Mammary epithelial cell (primary cell): ENCODE data around the gene AKAP6.

Source experiments
- EZH2 ChIP-seq: IDR thresholded peaks from 2 replicates; pipeline ENCODE4 v1.6.1; 2012; ENCODE audit warnings: low read length, inconsistent platforms, borderline replicate concordance
- TF ChIP-seq, protein P1 (sequence below), 2 donors: IDR thresholded peaks in 1 of 2; conservative IDR thresholded peaks in 1 of 2; 2 replicates each; pipeline ENCODE4 v1.5.1; 2011 to 2012; ENCODE audit warnings: inconsistent platforms in 2 of 2, low read length in 2 of 2, mild to moderate bottlenecking in 2 of 2, control low read depth in 1 of 2, low read depth in 1 of 2; ENCODE audit not compliant: insufficient read depth in 1 of 2; ENCODE audit errors: extremely low read depth in 1 of 2

DNA sequence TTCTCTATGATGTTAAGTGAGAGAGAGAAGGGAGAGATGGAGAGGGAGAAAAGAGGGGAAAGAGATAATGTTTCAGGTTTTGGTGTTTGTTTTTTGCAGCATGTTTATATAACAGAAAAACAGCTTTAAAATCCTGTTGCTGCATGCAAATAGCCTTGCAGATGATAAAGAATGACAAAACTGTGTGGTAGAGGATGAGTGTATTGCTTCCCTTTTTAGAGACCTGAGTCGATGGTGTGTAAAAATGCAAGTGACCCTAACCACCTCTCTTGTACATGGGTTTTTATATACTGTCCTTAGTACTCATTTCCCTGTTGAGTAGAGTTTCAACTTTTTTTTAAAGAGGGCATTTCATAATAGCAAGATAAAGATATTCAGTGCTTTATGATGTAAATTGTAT lies 249.1 kb downstream of the AKAP6 start:
- TF ChIP-seq, protein P1, sequence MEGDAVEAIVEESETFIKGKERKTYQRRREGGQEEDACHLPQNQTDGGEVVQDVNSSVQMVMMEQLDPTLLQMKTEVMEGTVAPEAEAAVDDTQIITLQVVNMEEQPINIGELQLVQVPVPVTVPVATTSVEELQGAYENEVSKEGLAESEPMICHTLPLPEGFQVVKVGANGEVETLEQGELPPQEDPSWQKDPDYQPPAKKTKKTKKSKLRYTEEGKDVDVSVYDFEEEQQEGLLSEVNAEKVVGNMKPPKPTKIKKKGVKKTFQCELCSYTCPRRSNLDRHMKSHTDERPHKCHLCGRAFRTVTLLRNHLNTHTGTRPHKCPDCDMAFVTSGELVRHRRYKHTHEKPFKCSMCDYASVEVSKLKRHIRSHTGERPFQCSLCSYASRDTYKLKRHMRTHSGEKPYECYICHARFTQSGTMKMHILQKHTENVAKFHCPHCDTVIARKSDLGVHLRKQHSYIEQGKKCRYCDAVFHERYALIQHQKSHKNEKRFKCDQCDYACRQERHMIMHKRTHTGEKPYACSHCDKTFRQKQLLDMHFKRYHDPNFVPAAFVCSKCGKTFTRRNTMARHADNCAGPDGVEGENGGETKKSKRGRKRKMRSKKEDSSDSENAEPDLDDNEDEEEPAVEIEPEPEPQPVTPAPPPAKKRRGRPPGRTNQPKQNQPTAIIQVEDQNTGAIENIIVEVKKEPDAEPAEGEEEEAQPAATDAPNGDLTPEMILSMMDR (conservative IDR thresholded peaks at IDR 0.05 in 1 of 2, IDR thresholded peaks at IDR 0.05 in 1 of 2; ENCODE audit: extremely low read depth in 1 of 2, insufficient read depth in 1 of 2, low read depth in 1 of 2, low read length in 2 of 2) = no peak
- no peak for TF ChIP-seq EZH2
